Endodermal cell (in vitro differentiated cells): ENCODE results near the gene SRGAP3. TPM values are rescaled to one million over a fixed set of nuclear protein-coding genes. Genes with fewer than 3 reads are reported as not detected.

Experiments
- DNase-seq: peaks from one replicate; pipeline ENCODE4 v3.0.0-alpha.2; 2017
- H3K27ac ChIP-seq: 2 replicates; pipeline ENCODE4 v1.5.1; 2013; ENCODE audit warnings: mild to moderate bottlenecking, low read depth, low read length, moderate library complexity
- H3K27me3 ChIP-seq: 2 replicates; pipeline ENCODE4 v1.6.1; 2013; ENCODE audit warnings: mild to moderate bottlenecking, low read length, moderate library complexity; ENCODE audit not compliant: insufficient read depth, control insufficient read depth, poor library complexity, severe bottlenecking
- H3K36me3 ChIP-seq: 2 replicates; pipeline ENCODE4 v1.7.0; 2013; ENCODE audit warnings: mild to moderate bottlenecking, low read length, moderate library complexity; ENCODE audit not compliant: control insufficient read depth, insufficient read depth
- H3K4me1 ChIP-seq: one replicate; pipeline ENCODE4 v1.7.0; 2013; ENCODE audit warnings: low read length; ENCODE audit not compliant: control insufficient read depth, insufficient read depth
- H3K4me3 ChIP-seq: 2 replicates; pipeline ENCODE4 v1.5.1; 2013; ENCODE audit warnings: mild to moderate bottlenecking, low read length, moderate library complexity
- H3K9ac ChIP-seq: 2 replicates; pipeline ENCODE4 v1.6.1; 2013; ENCODE audit warnings: mild to moderate bottlenecking, low read length, moderate library complexity; ENCODE audit not compliant: poor library complexity, severe bottlenecking; ENCODE audit errors: extremely low read depth
- H3K9me3 ChIP-seq: 2 replicates; pipeline ENCODE4 v1.6.1; 2013; ENCODE audit warnings: mild to moderate bottlenecking, low read length, moderate library complexity; ENCODE audit not compliant: control insufficient read depth
- H3K27ac Mint-ChIP-seq: 2 replicates; pipeline ENCODE4 v1.8.0; 2020; ENCODE audit warnings: mixed read lengths
- H3K27me3 Mint-ChIP-seq: 2 replicates; pipeline ENCODE4 v1.8.0; 2021; ENCODE audit warnings: mild to moderate bottlenecking, mixed read lengths; ENCODE audit not compliant: insufficient read depth
- H3K36me3 Mint-ChIP-seq: 2 replicates; pipeline ENCODE4 v1.8.0; 2020; ENCODE audit warnings: low read depth, mixed read lengths
- H3K4me1 Mint-ChIP-seq: 2 replicates; pipeline ENCODE4 v1.8.0; 2020; ENCODE audit warnings: mixed read lengths
- H3K4me3 Mint-ChIP-seq: 2 replicates; pipeline ENCODE4 v1.8.0; 2020; ENCODE audit warnings: mild to moderate bottlenecking, moderate library complexity, mixed read lengths
- H3K9me3 Mint-ChIP-seq: 2 replicates; pipeline ENCODE4 v1.8.0; 2020; ENCODE audit warnings: mild to moderate bottlenecking, mixed read lengths
- CTCF ChIP-seq: fragments of 200-600 bp; sonication (generic); conservative IDR thresholded peaks from 2 replicates; pipeline ENCODE4 v1.5.0; 2021; ENCODE audit warnings: antibody characterized with exemption, mild to moderate bottlenecking
- WGBS, 2 experiments: methylation state at CpG; one replicate each; pipeline versions ENCODE4 v1.1.5 to v1.1.7; 2013; ENCODE audit warnings: missing lambda C conversion rate in 2 of 2, mixed read lengths in 1 of 2; ENCODE audit not compliant: insufficient coverage in 1 of 2, insufficient read length in 1 of 2; 5-methylcytosine and 5-hydroxymethylcytosine counted together
- total RNA-seq, 2 donors: library from RNA; stranded (reverse); fragmentation: NEBNext Ultra II Directional in 1 of 2; extraction: Animal tissue kit (Norgen Biotek cat#: 25700) in 1 of 2; gene quantifications; 2 replicates in 1 of 2; 3 replicates in 1 of 2; pipeline ENCODE4 v1.2.1, GENCODE V29; 2021

The SRGAP3 gene
- total RNA-seq, 2 donors from 2014 or later = 5.0 to 8.1 TPM

GRCh38 chr3:8954938-8955763 lies 294.3 kb downstream of the SRGAP3 start:
- TF ChIP-seq CTCF = peak; percentile 41
- Mint-ChIP-seq H3K4me1 (peaks cover 5% of the 10 kb centered on the region), H3K9me3 (no peaks in the 10 kb centered on the region), H3K27me3 (no peaks in the 10 kb centered on the region), H3K36me3 (peaks cover 11% of the 10 kb centered on the region), H3K4me3 (no peak overlapping the region), H3K27ac (no peak overlapping the region)
- Histone ChIP-seq H3K4me1 (no peaks in the 10 kb centered on the region), H3K36me3 (peaks cover 33% of the 10 kb centered on the region), H3K9ac (no peak overlapping the region), H3K9me3 (no peaks in the 10 kb centered on the region), H3K4me3 (no peak overlapping the region), H3K27ac (no peak overlapping the region), H3K27me3 (no peaks in the 10 kb centered on the region)
- 93 to 97% methylated on average over 3 to 4 of the region's 4 CpGs for WGBS, 2 experiments
- no peak for DNase-seq

GRCh38 chr3:8953313-8953712 lies 296.1 kb downstream of the SRGAP3 start:
- TF ChIP-seq CTCF = no peak
- H3K27ac ChIP-seq = no peak overlapping the region
- H3K9me3 ChIP-seq = no peaks in the 10 kb centered on the region
- no peak overlapping the region for H3K4me3 Mint-ChIP-seq
- H3K27ac Mint-ChIP-seq = no peak overlapping the region
- H3K9me3 Mint-ChIP-seq = no peaks in the 10 kb centered on the region
- H3K27me3 Mint-ChIP-seq = no peaks in the 10 kb centered on the region
- no peaks in the 10 kb centered on the region for H3K4me1 ChIP-seq
- no peak overlapping the region for H3K4me3 ChIP-seq
- no peaks in the 10 kb centered on the region for H3K27me3 ChIP-seq
- H3K36me3 ChIP-seq = peaks cover 23% of the 10 kb centered on the region
- peaks cover 5% of the 10 kb centered on the region for H3K4me1 Mint-ChIP-seq
- H3K36me3 Mint-ChIP-seq = peaks cover 7% of the 10 kb centered on the region
- H3K9ac ChIP-seq = no peak overlapping the region
- no peak for DNase-seq

- no peaks in the 10 kb centered on the region for H3K27me3 Mint-ChIP-seq
- no peak overlapping the region for H3K9ac ChIP-seq
- H3K4me3 Mint-ChIP-seq = no peak overlapping the region
- H3K9me3 Mint-ChIP-seq = no peaks in the 10 kb centered on the region
- H3K4me1 Mint-ChIP-seq = peaks cover 5% of the 10 kb centered on the region
- peaks cover 11% of the 10 kb centered on the region for H3K36me3 ChIP-seq
- no peak for DNase-seq
- no peak overlapping the region for H3K27ac Mint-ChIP-seq
- H3K9me3 ChIP-seq = no peaks in the 10 kb centered on the region
- H3K27ac ChIP-seq = no peak overlapping the region
- H3K27me3 ChIP-seq = no peaks in the 10 kb centered on the region
- H3K4me1 ChIP-seq = no peaks in the 10 kb centered on the region
- no peak overlapping the region for H3K4me3 ChIP-seq
- TF ChIP-seq CTCF = no peak
- peaks cover 7% of the 10 kb centered on the region for H3K36me3 Mint-ChIP-seq
These were observed 297.3 kb downstream of the SRGAP3 start for GRCh38 chr3:8952130-8952529.
